Kidney epithelial cell (primary cell): ENCODE data around the gene MED14. TPM values are rescaled to one million over a fixed set of nuclear protein-coding genes. Genes with fewer than 3 reads are reported as not detected.

Source experiments
- DNase-seq: peaks from one replicate; pipeline ENCODE4 v3.0.0-alpha.2; 2010; ENCODE audit warnings: low read depth
- H3K27me3 ChIP-seq: 2 replicates; pipeline ENCODE4 v1.6.0; 2011; ENCODE audit warnings: low read length; ENCODE audit not compliant: control insufficient read depth, insufficient read depth
- H3K36me3 ChIP-seq: 2 replicates; pipeline ENCODE4 v1.5.1; 2011; ENCODE audit warnings: low read length; ENCODE audit not compliant: control insufficient read depth, insufficient read depth
- H3K4me3 ChIP-seq: 2 replicates; pipeline ENCODE4 v1.5.1; 2011; ENCODE audit warnings: low read depth, mild to moderate bottlenecking, control low read depth, low read length
- total RNA-seq: library from RNA; depleted of rRNA; stranded (reverse); fragments of >200 nt; gene quantifications from 2 replicates; pipeline ENCODE4 v1.2.3, GENCODE V29; 2015
- TF ChIP-seq, protein P1 (sequence below): IDR thresholded peaks from 2 replicates; pipeline ENCODE4 v1.5.1; 2011; ENCODE audit warnings: mild to moderate bottlenecking, moderate library complexity, low read length, control low read depth, inconsistent platforms; ENCODE audit not compliant: insufficient read depth, poor library complexity, severe bottlenecking

MED14 gene
- total RNA-seq, 1 donor from 2014 or later, result 22.1 TPM

- H3K36me3 ChIP-seq, result no peaks in the 10 kb centered on the region
- no peak overlapping the region for H3K4me3 ChIP-seq
- TF ChIP-seq, protein P1, sequence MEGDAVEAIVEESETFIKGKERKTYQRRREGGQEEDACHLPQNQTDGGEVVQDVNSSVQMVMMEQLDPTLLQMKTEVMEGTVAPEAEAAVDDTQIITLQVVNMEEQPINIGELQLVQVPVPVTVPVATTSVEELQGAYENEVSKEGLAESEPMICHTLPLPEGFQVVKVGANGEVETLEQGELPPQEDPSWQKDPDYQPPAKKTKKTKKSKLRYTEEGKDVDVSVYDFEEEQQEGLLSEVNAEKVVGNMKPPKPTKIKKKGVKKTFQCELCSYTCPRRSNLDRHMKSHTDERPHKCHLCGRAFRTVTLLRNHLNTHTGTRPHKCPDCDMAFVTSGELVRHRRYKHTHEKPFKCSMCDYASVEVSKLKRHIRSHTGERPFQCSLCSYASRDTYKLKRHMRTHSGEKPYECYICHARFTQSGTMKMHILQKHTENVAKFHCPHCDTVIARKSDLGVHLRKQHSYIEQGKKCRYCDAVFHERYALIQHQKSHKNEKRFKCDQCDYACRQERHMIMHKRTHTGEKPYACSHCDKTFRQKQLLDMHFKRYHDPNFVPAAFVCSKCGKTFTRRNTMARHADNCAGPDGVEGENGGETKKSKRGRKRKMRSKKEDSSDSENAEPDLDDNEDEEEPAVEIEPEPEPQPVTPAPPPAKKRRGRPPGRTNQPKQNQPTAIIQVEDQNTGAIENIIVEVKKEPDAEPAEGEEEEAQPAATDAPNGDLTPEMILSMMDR, result no peak
- no peak for DNase-seq
- H3K27me3 ChIP-seq, result no peaks in the 10 kb centered on the region
Observed at GRCh38 chrX:40637687-40638086, 97.7 kb downstream of the MED14 start.

DNA sequence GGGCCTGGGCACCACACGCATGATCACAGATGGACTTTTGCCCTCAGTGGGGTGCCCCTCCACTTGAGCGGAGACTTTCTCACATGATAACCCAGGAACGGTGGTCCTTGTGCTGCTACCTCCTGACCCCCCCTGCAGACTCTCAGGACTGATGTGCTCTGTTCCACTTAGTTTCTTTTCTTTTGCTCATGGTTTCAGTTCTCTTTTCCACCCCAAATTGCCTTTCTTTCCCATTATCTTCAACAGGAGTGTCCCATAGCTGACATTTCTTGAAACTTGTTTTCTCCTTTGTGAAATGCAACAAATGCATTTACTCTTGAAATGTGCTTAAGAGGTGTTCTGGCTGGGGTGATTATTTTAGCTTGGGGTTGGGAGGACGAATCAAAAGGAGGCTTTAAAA is 103.1 kb downstream of the MED14 start:
- H3K36me3 ChIP-seq, result no peaks in the 10 kb centered on the region
- TF ChIP-seq, protein P1, result no peak

GRCh38 chrX:40628506-40628905 is 106.8 kb downstream of the MED14 start:
- TF ChIP-seq, protein P1, result no peak
- Histone ChIP-seq H3K4me3 (no peak overlapping the region), H3K27me3 (no peaks in the 10 kb centered on the region), H3K36me3 (no peaks in the 10 kb centered on the region)
- DNase-seq, result no peak

More for the DNA sequence above, 103.1 kb downstream of the MED14 start:
- H3K4me3 ChIP-seq, result no peak overlapping the region
- H3K27me3 ChIP-seq, result no peaks in the 10 kb centered on the region
- DNase-seq, result no peak

DNA sequence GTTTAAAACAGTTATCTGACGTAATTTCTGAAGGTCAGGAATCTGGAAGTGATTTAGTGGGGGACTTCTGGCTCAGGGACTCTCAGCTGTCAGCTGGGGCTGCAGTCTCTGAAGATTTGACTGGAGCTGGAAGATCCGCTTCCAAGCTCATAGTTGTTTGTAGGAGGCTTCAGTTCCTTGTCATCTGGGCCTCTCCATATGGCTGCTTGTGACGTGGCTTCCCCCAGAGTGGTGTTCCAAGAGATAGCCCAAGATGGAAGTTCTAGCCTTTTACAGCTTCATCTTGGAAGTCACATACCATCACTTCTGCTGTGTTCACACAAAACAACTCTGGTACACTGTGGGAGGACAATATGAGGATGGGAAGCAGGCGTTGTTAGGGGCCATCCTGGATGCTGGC is 110.0 kb downstream of the MED14 start:
- TF ChIP-seq, protein P1, result no peak

GRCh38 chrX:40623665-40624064 is 111.7 kb downstream of the MED14 start:
- Histone ChIP-seq H3K27me3 (no peaks in the 10 kb centered on the region), H3K36me3 (no peaks in the 10 kb centered on the region)
- DNase-seq, result no peak

More for the DNA sequence above, 110.0 kb downstream of the MED14 start:
- H3K4me3 ChIP-seq, result no peak overlapping the region
- no peaks in the 10 kb centered on the region for H3K36me3 ChIP-seq
- no peak for DNase-seq
- no peaks in the 10 kb centered on the region for H3K27me3 ChIP-seq

DNA sequence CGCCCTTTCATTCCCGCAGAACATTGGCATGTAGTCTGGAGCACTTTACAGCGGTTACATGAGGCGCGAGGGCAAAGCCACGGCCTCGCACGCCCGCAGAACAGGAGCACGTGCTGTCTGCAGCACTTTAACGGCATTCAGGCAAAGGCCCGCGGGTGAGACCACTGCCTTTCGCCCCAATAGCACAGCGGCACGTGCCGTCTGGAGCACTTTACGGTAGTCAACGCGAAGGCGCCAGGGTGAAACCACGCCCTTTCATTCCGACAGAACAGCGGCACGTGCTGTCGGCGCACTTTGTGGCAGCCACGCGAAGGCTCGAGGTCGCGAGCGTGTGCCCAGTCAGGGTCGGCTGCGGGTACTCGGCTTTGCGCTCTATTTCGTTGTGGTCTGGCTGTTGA is 112.2 kb downstream of the MED14 start, which contains the start of gene MPC1L:
Gene MPC1L (plus strand): TSS at position 290 of the 398 bp plus-strand sequence. CDS start 138 bp downstream, outside the sequence.
- no peaks in the 10 kb centered on the region for H3K27me3 ChIP-seq
- DNase-seq, result no peak
- no peaks in the 10 kb centered on the region for H3K36me3 ChIP-seq
- H3K4me3 ChIP-seq, result no peak within 1 kb of the TSS
- TF ChIP-seq, protein P1, result no peak

More at GRCh38 chrX:40623665-40624064, 111.7 kb downstream of the MED14 start:
- TF ChIP-seq, protein P1, result no peak
- H3K4me3 ChIP-seq, result no peak overlapping the region
